WTC11 (cell line): Measurements from ENCODE around the gene CNBP. TPM values are rescaled to one million over a fixed set of nuclear protein-coding genes. Genes with fewer than 3 reads are reported as not detected.
A peak's percentile ranks its signal among the peaks of the same experiment; 100 is the strongest.

Experiments
- ATAC-seq: fragments of 200-7000 bp; cut with Tn5 transposase; 2 replicates; pipeline ENCODE4 v1.10.0; 2021; ENCODE audit warnings: mild to moderate bottlenecking, moderate library complexity
- CTCF ChIA-PET: fragments of 300-600 bp; sonication (Branson Sonifier 250); formaldehyde crosslinking; loops from one replicate; lab custom pipeline; 2021; ENCODE audit warnings: antibody characterized with exemption; lab: Charles Lee
- POLR2A ChIA-PET: fragments of 350-600 bp; sonication (Branson Sonifier 250); formaldehyde crosslinking; loops from one replicate; lab custom pipeline; 2021; ENCODE audit warnings: antibody characterized with exemption; lab: Charles Lee
- DNase-seq: peaks from one replicate; pipeline ENCODE4 v3.0.0; 2021; ENCODE audit warnings: low spot score
- H3K27ac Mint-ChIP-seq: 2 replicates; pipeline ENCODE4 v1.8.0; 2021; ENCODE audit warnings: mixed read lengths
- H3K27me3 Mint-ChIP-seq: 2 replicates; pipeline ENCODE4 v1.8.0; 2021; ENCODE audit warnings: low read depth, mild to moderate bottlenecking, moderate library complexity, mixed read lengths
- H3K36me3 Mint-ChIP-seq: 2 replicates; pipeline ENCODE4 v1.8.0; 2021; ENCODE audit warnings: mixed read lengths
- H3K4me1 Mint-ChIP-seq: 2 replicates; pipeline ENCODE4 v1.8.0; 2022; ENCODE audit warnings: mixed read lengths
- H3K4me3 Mint-ChIP-seq: 2 replicates; pipeline ENCODE4 v1.8.0; 2021; ENCODE audit warnings: mild to moderate bottlenecking, moderate library complexity, mixed read lengths
- H3K9me3 Mint-ChIP-seq: 2 replicates; pipeline ENCODE4 v1.8.0; 2021; ENCODE audit warnings: mixed read lengths
- CREB1 ChIP-seq: sonication (generic); formaldehyde crosslinking; IDR thresholded peaks from 2 replicates; pipeline ENCODE4 v1.8.0; 2023; ENCODE audit warnings: mild to moderate bottlenecking, missing genetic modification reagents
- CREM ChIP-seq: sonication (generic); formaldehyde crosslinking; IDR thresholded peaks from 2 replicates; pipeline ENCODE4 v1.8.1; 2022; ENCODE audit warnings: mild to moderate bottlenecking, missing genetic modification reagents, moderate library complexity
- E2F1 ChIP-seq: sonication (generic); formaldehyde crosslinking; IDR thresholded peaks from 2 replicates; pipeline ENCODE4 v1.8.0; 2022; ENCODE audit warnings: mild to moderate bottlenecking, missing genetic modification reagents
- E2F5 ChIP-seq: sonication (generic); formaldehyde crosslinking; IDR thresholded peaks from 2 replicates; pipeline ENCODE4 v1.8.1; 2022; ENCODE audit warnings: mild to moderate bottlenecking, moderate library complexity, missing genetic modification reagents
- ETV6 ChIP-seq: sonication (generic); formaldehyde crosslinking; IDR thresholded peaks from 2 replicates; pipeline ENCODE4 v1.8.1; 2022; ENCODE audit warnings: mild to moderate bottlenecking, missing genetic modification reagents
- GABPB1 ChIP-seq: sonication (generic); formaldehyde crosslinking; IDR thresholded peaks from 2 replicates; pipeline ENCODE4 v1.8.1; 2023; ENCODE audit warnings: mild to moderate bottlenecking, missing genetic modification reagents
- GRHL2 ChIP-seq: fragments of 250-450 bp; sonication (Bioruptor Pico); IDR thresholded peaks from 2 replicates; pipeline ENCODE4 v1.8.0; 2022; ENCODE audit warnings: mild to moderate bottlenecking, moderate library complexity; ENCODE audit not compliant: insufficient replicate concordance, severe bottlenecking
- HMGXB4 ChIP-seq: sonication (generic); formaldehyde crosslinking; IDR thresholded peaks from 2 replicates; pipeline ENCODE4 v1.8.1; 2023; ENCODE audit warnings: mild to moderate bottlenecking, moderate library complexity, missing genetic modification reagents
- MLX ChIP-seq: sonication (generic); formaldehyde crosslinking; IDR thresholded peaks from 2 replicates; pipeline ENCODE4 v1.8.1; 2023; ENCODE audit warnings: mild to moderate bottlenecking, missing genetic modification reagents, moderate library complexity
- NR1H2 ChIP-seq: sonication (generic); formaldehyde crosslinking; IDR thresholded peaks from 2 replicates; pipeline ENCODE4 v1.9.0; 2021; ENCODE audit warnings: mild to moderate bottlenecking, moderate library complexity, missing genetic modification reagents
- NR3C1 ChIP-seq: sonication (generic); formaldehyde crosslinking; conservative IDR thresholded peaks from 2 replicates; pipeline ENCODE4 v1.8.1; 2023; ENCODE audit warnings: low read depth, mild to moderate bottlenecking, missing genetic modification reagents
- SOX15 ChIP-seq: fragments of 250-450 bp; sonication (Bioruptor Pico); IDR thresholded peaks from 2 replicates; pipeline ENCODE4 v1.9.0; 2021; ENCODE audit warnings: mild to moderate bottlenecking
- SP1 ChIP-seq: sonication (generic); formaldehyde crosslinking; conservative IDR thresholded peaks from 2 replicates; pipeline ENCODE4 v1.8.1; 2022; ENCODE audit warnings: missing genetic modification reagents
- STAT6 ChIP-seq: sonication (generic); formaldehyde crosslinking; conservative IDR thresholded peaks from 2 replicates; pipeline ENCODE4 v1.8.1; 2023; ENCODE audit warnings: mild to moderate bottlenecking, low read depth, missing genetic modification reagents, moderate library complexity
- TEAD1 ChIP-seq: sonication (generic); formaldehyde crosslinking; IDR thresholded peaks from 2 replicates; pipeline ENCODE4 v1.8.0; 2022; ENCODE audit warnings: mild to moderate bottlenecking, missing genetic modification reagents
- USF1 ChIP-seq: sonication (generic); formaldehyde crosslinking; IDR thresholded peaks from 2 replicates; pipeline ENCODE4 v1.8.0; 2022; ENCODE audit warnings: mild to moderate bottlenecking, missing genetic modification reagents
- USF2 ChIP-seq: sonication (generic); formaldehyde crosslinking; IDR thresholded peaks from 2 replicates; pipeline ENCODE4 v1.8.1; 2023; ENCODE audit warnings: mild to moderate bottlenecking, missing genetic modification reagents, moderate library complexity
- ZSCAN18 ChIP-seq: fragments of 250-450 bp; sonication (Bioruptor Pico); IDR thresholded peaks from 2 replicates; pipeline ENCODE4 v2.1.2; 2022; ENCODE audit warnings: mild to moderate bottlenecking, moderate library complexity
- total RNA-seq: library from RNA; stranded (reverse); gene quantifications from 3 replicates; pipeline ENCODE4 v1.2.3, GENCODE V29; 2021

The CNBP gene
- total RNA-seq, 1 experiment from 2014 or later: 329 TPM

- Mint-ChIP-seq H3K27ac (peak overlapping the region; percentile 99), H3K36me3 (no peaks in the 10 kb centered on the region)
- CTCF ChIA-PET: interaction anchor here (1.1 to 5.5 kb wide), 8 partner anchors 42 to 241 kb away, joined by 3 to 54 read pairs (median 16); partner anchors contain the start of gene COPG1
These were observed 63.3 kb downstream of the CNBP start for GRCh38 chr3:129120254-129121004.

GRCh38 chr3:129119365-129120100, 64.2 kb downstream of the CNBP start:
- Mint-ChIP-seq H3K27me3 (peaks cover 4% of the 10 kb centered on the region; the same call in 1 of the 2 replicates), H3K4me3 (peak overlapping the region; percentile 83), H3K36me3 (no peaks in the 10 kb centered on the region), H3K27ac (peak overlapping the region; percentile 99), H3K4me1 (peaks cover 62% of the 10 kb centered on the region), H3K9me3 (no peaks in the 10 kb centered on the region)
- ATAC-seq: no peak
- POLR2A ChIA-PET: interaction anchor here (1.5 kb wide), 1 partner anchor 66 kb away, joined by 3 read pairs; no protein-coding TSS in a partner anchor
- no peak for TF ChIP-seq USF2 (CRISPR knock-in tag)
- peak; percentile 86 for TF ChIP-seq GABPB1 (CRISPR knock-in tag)
- CTCF ChIA-PET: interaction anchor here (0.6 to 5.5 kb wide), 6 partner anchors 28 to 241 kb away, joined by 3 to 54 read pairs (median 6); no protein-coding TSS in a partner anchor
- DNase-seq: no peak

More at GRCh38 chr3:129120254-129121004, 63.3 kb downstream of the CNBP start:
- Mint-ChIP-seq H3K4me3 (peak overlapping the region; percentile 83), H3K4me1 (peaks cover 56% of the 10 kb centered on the region), H3K27me3 (peaks cover 4% of the 10 kb centered on the region; the same call in 1 of the 2 replicates), H3K9me3 (no peaks in the 10 kb centered on the region)
- DNase-seq (peak; percentile 85), ATAC-seq (peak; percentile 3)
- POLR2A ChIA-PET: interaction anchor here (1.0 to 1.9 kb wide), 5 partner anchors 7 to 196 kb away, joined by 3 to 9 read pairs (median 3); a partner anchor contains a TSS
- TF ChIP-seq STAT6 (CRISPR knock-in tag): no peak
- TF ChIP-seq ETV6: 0 out of 2 replicates have a peak, but pooled peaks have one; percentile 42

- no peak for ATAC-seq
- peak overlapping the region; percentile 99 for H3K27ac Mint-ChIP-seq
- H3K4me3 Mint-ChIP-seq: peak overlapping the region; percentile 83; the same call in 1 of the 2 replicates
- H3K9me3 Mint-ChIP-seq: no peaks in the 10 kb centered on the region
- CTCF ChIA-PET: interaction anchor here (1.5 to 5.5 kb wide), 4 partner anchors 43 to 148 kb away, joined by 4 to 54 read pairs (median 18); no protein-coding TSS in a partner anchor
- no peak for DNase-seq
- POLR2A ChIA-PET: no interaction called here
- H3K27me3 Mint-ChIP-seq: peaks cover 4% of the 10 kb centered on the region; the same call in 1 of the 2 replicates
- H3K4me1 Mint-ChIP-seq: peaks cover 70% of the 10 kb centered on the region
- H3K36me3 Mint-ChIP-seq: no peaks in the 10 kb centered on the region
- no peak for TF ChIP-seq TEAD1 (CRISPR knock-in tag)
- TF ChIP-seq GRHL2 (CRISPR knock-in tag): no peak
- TF ChIP-seq SP1 (CRISPR knock-in tag): no peak
- TF ChIP-seq ZSCAN18 (CRISPR knock-in tag): no peak
- no peak for TF ChIP-seq NR1H2 (CRISPR knock-in tag)
- TF ChIP-seq E2F1 (CRISPR knock-in tag): no peak
- no peak for TF ChIP-seq SOX15 (CRISPR knock-in tag)
- no peak for TF ChIP-seq USF1 (CRISPR knock-in tag)
- TF ChIP-seq HMGXB4 (CRISPR knock-in tag): no peak
- TF ChIP-seq CREM (CRISPR knock-in tag): no peak
- no peak for TF ChIP-seq CREB1 (CRISPR knock-in tag)
- TF ChIP-seq MLX (CRISPR knock-in tag): no peak
- no peak for TF ChIP-seq NR3C1
- no peak for TF ChIP-seq E2F5 (CRISPR knock-in tag)
These were observed 65.0 kb downstream of the CNBP start for GRCh38 chr3:129118745-129119144.
